Jurkat, Clone E6-1 (cell line): ENCODE measurements around the gene SCN8A.

Experiments used
- DNase-seq: peaks from one replicate; pipeline ENCODE4 v3.0.0-alpha.2; 2011; ENCODE audit warnings: low read depth, low spot score
- H3K4me3 ChIP-seq: 2 replicates; pipeline ENCODE4 v1.5.1; 2011; ENCODE audit warnings: mild to moderate bottlenecking, low read length, control low read depth, moderate library complexity

The SCN8A gene

GRCh38 chr12:51855586-51856428, 264.8 kb downstream of the SCN8A start:
- no peak for DNase-seq
- H3K4me3 ChIP-seq = no peak overlapping the region

DNA sequence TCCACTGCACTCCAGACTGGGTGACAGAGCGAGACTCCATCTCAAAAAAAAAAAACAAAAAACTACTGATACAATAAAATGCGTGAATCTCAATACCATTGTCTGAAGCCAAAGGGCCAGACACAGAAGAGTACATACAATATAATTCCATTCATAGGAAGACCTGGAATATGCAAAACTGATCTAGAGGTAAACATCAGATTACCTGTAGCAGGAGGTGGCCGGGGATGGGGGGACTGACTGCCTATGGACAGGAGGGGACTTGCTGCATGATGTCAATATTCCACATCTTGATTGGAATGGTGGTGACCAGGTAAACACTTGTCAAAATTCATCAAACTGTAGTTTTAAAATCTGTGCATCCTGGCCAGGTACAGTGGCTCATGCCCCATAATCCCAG, 270.0 kb downstream of the SCN8A start:
- no peak for DNase-seq
- H3K4me3 ChIP-seq = no peak overlapping the region
